ENCODE data around the gene MCC. TPM values are rescaled to one million over a fixed set of nuclear protein-coding genes. Genes with fewer than 3 reads are reported as not detected.

MCC gene
- total RNA-seq, 4 donors from 2014 or later = 1.2 to 133 (median 8.5) TPM

GRCh38 chr5:113091622-113092021, 396.6 kb downstream of the MCC start:
- no peaks in the 10 kb centered on the region for H3K27me3 ChIP-seq
- DNase-seq = no peak
- TF ChIP-seq POLR2A (IDR thresholded peaks at IDR 0.05) (no peak), CTCF (IDR thresholded peaks at IDR 0.05) (no peak)
- H3K4me3 ChIP-seq = no peak overlapping the region
- H3K27ac ChIP-seq = no peak overlapping the region
- H3K9me3 ChIP-seq = no peaks in the 10 kb centered on the region
- H3K4me1 ChIP-seq = no peaks in the 10 kb centered on the region
- H3K36me3 ChIP-seq = no peaks in the 10 kb centered on the region

- no peak for TF ChIP-seq POLR2A (IDR thresholded peaks at IDR 0.05)
- TF ChIP-seq CTCF (IDR thresholded peaks at IDR 0.05) = no peak
- H3K4me3 ChIP-seq = no peak overlapping the region
- no peaks in the 10 kb centered on the region for H3K27me3 ChIP-seq
- H3K4me1 ChIP-seq = no peaks in the 10 kb centered on the region
- DNase-seq = no peak
- no peaks in the 10 kb centered on the region for H3K9me3 ChIP-seq
- no peak overlapping the region for H3K27ac ChIP-seq
- no peaks in the 10 kb centered on the region for H3K36me3 ChIP-seq
These were observed 397.7 kb downstream of the MCC start for GRCh38 chr5:113090336-113091106.

- TF ChIP-seq CTCF (IDR thresholded peaks at IDR 0.05) (no peak), POLR2A (IDR thresholded peaks at IDR 0.05) (no peak)
- no peak for DNase-seq
- Histone ChIP-seq H3K4me1 (no peaks in the 10 kb centered on the region), H3K36me3 (no peaks in the 10 kb centered on the region), H3K27ac (no peak overlapping the region), H3K4me3 (no peak overlapping the region), H3K27me3 (no peaks in the 10 kb centered on the region), H3K9me3 (no peaks in the 10 kb centered on the region)
These were observed 398.5 kb downstream of the MCC start for GRCh38 chr5:113089653-113090335.

GRCh38 chr5:113087976-113088514, 400.2 kb downstream of the MCC start:
- Histone ChIP-seq H3K9me3 (no peaks in the 10 kb centered on the region), H3K27me3 (no peaks in the 10 kb centered on the region), H3K4me3 (no peak overlapping the region), H3K27ac (no peak overlapping the region), H3K4me1 (no peaks in the 10 kb centered on the region), H3K36me3 (no peaks in the 10 kb centered on the region)
- no peak for TF ChIP-seq POLR2A (IDR thresholded peaks at IDR 0.05)
- no peak for TF ChIP-seq CTCF (IDR thresholded peaks at IDR 0.05)
- DNase-seq = no peak

GRCh38 chr5:113085880-113086409, 402.3 kb downstream of the MCC start:
- no peaks in the 10 kb centered on the region for H3K9me3 ChIP-seq
- no peak for DNase-seq
- no peak for TF ChIP-seq POLR2A (IDR thresholded peaks at IDR 0.05)
- H3K4me1 ChIP-seq = no peaks in the 10 kb centered on the region
- H3K27me3 ChIP-seq = no peaks in the 10 kb centered on the region
- no peaks in the 10 kb centered on the region for H3K36me3 ChIP-seq
- no peak overlapping the region for H3K4me3 ChIP-seq
- H3K27ac ChIP-seq = no peak overlapping the region

- no peak for DNase-seq
- H3K27me3 ChIP-seq = no peaks in the 10 kb centered on the region
- H3K36me3 ChIP-seq = no peaks in the 10 kb centered on the region
- H3K4me3 ChIP-seq = no peak overlapping the region
- no peaks in the 10 kb centered on the region for H3K9me3 ChIP-seq
- no peak for TF ChIP-seq CTCF (IDR thresholded peaks at IDR 0.05)
- TF ChIP-seq POLR2A (IDR thresholded peaks at IDR 0.05) = no peak
- H3K4me1 ChIP-seq = no peaks in the 10 kb centered on the region
- no peak overlapping the region for H3K27ac ChIP-seq
These were observed 403.2 kb downstream of the MCC start for GRCh38 chr5:113085084-113085414.
